Tibial artery (tissue), 4 donors: Measurements from ENCODE around the gene ANKRD33B.
"Not testable (repeated sequence)": the region's sequence is repeated elsewhere in the genome, so short reads cannot be mapped to it uniquely, and the experiment has no call there.

ENCODE experiments used
- DNase-seq, 2 donors: peaks; one replicate each; pipeline ENCODE4 v3.0.0-alpha.2; 2019
- H3K27ac ChIP-seq, 2 donors: fragments of 200-600 bp; sonication (generic) in 1 of 2; 1 replicate in 1 of 2; 2 replicates in 1 of 2; pipeline ENCODE4 v1.5.1; 2018 to 2019; ENCODE audit warnings: mild to moderate bottlenecking in 1 of 2
- H3K27me3 ChIP-seq, 2 donors: fragments of 200-600 bp; sonication (generic) in 1 of 2; one replicate each; pipeline versions ENCODE4 v1.5.1 to v1.6.0; 2016 to 2019
- H3K36me3 ChIP-seq, 3 donors: fragments of 200-600 bp; sonication (generic) in 2 of 3; one replicate each; pipeline ENCODE4 v1.5.1; 2016 to 2019; ENCODE audit warnings: mild to moderate bottlenecking in 2 of 3
- H3K4me1 ChIP-seq, 4 donors: fragments of 200-600 bp; sonication (generic) in 2 of 4; 1 replicate in 3 of 4; 2 replicates in 1 of 4; pipeline ENCODE4 v1.5.1; 2016 to 2019
- H3K4me3 ChIP-seq, 2 donors: fragments of 200-600 bp; sonication (generic) in 1 of 2; 1 replicate in 1 of 2; 2 replicates in 1 of 2; pipeline ENCODE4 v1.5.1; 2018 to 2019; ENCODE audit warnings: mild to moderate bottlenecking in 2 of 2
- H3K9me3 ChIP-seq, 3 donors: fragments of 200-600 bp; sonication (generic) in 1 of 3; one replicate each; pipeline ENCODE4 v1.5.1; 2016 to 2019
- CTCF ChIP-seq, 2 experiments: fragments of 200-600 bp in 1 of 2; fragments of 450-650 bp in 1 of 2; IDR thresholded peaks; one replicate each; pipeline ENCODE4 v1.5.1; 2017 to 2019; ENCODE audit warnings: antibody characterized with exemption in 2 of 2, mild to moderate bottlenecking in 1 of 2, moderate library complexity in 1 of 2
- intact Hi-C: fragments of 100-400 bp; cut with DNase I; formaldehyde crosslinking; loops from one replicate; pipeline ENCODE4 v1.15.0; 2023; ENCODE audit warnings: low total_unique reads

Gene ANKRD33B

GRCh38 chr5:10628601-10629000, 64.7 kb downstream of the ANKRD33B start:
- Histone ChIP-seq H3K4me1 (peaks cover 0 to 15% (median 7%) of the 10 kb centered on the region in 4 donors), H3K27ac (peak overlapping the region in 1 of 2 donors; percentile 81), H3K9me3 (no peaks in the 10 kb centered on the region), H3K27me3 (no peaks in the 10 kb centered on the region), H3K4me3 (no peak overlapping the region), H3K36me3 (no peaks in the 10 kb centered on the region)
- intact Hi-C loops = loop anchor here (2.0 to 5.0 kb wide), 2 partner anchors 174 to 341 kb away; no protein-coding TSS in a partner anchor
- TF ChIP-seq CTCF (IDR thresholded peaks at IDR 0.05) = no peak
- DNase-seq = no peak

GRCh38 chr5:10629682-10630081, 65.8 kb downstream of the ANKRD33B start:
- Histone ChIP-seq H3K4me1 (peaks cover 0 to 15% (median 7%) of the 10 kb centered on the region in 4 donors), H3K27me3 (no peaks in the 10 kb centered on the region), H3K4me3 (no peak overlapping the region), H3K27ac (no peak overlapping the region), H3K36me3 (no peaks in the 10 kb centered on the region), H3K9me3 (no peaks in the 10 kb centered on the region)
- TF ChIP-seq CTCF (IDR thresholded peaks at IDR 0.05) = no peak
- no peak for DNase-seq
- intact Hi-C loops = loop anchor here (2.0 to 5.0 kb wide), 2 partner anchors 175 to 342 kb away; no protein-coding TSS in a partner anchor

GRCh38 chr5:10630126-10630525, 66.3 kb downstream of the ANKRD33B start:
- Histone ChIP-seq H3K27ac (no peak overlapping the region), H3K36me3 (no peaks in the 10 kb centered on the region), H3K9me3 (no peaks in the 10 kb centered on the region), H3K4me3 (no peak overlapping the region), H3K4me1 (peaks cover 0 to 15% (median 7%) of the 10 kb centered on the region in 4 donors), H3K27me3 (no peaks in the 10 kb centered on the region)
- intact Hi-C loops = no loop called here
- TF ChIP-seq CTCF (IDR thresholded peaks at IDR 0.05) = no peak
- no peak for DNase-seq

GRCh38 chr5:10630744-10631143, 66.9 kb downstream of the ANKRD33B start:
- H3K36me3 ChIP-seq, H3K9me3 ChIP-seq, H3K4me3 ChIP-seq, H3K27ac ChIP-seq, H3K27me3 ChIP-seq, DNase-seq, intact Hi-C loops: not testable (repeated sequence)
- peaks cover 0 to 15% (median 7%) of the 10 kb centered on the region in 4 donors for H3K4me1 ChIP-seq

- TF ChIP-seq CTCF (IDR thresholded peaks at IDR 0.05) = no peak
- Histone ChIP-seq H3K27ac (no peak overlapping the region), H3K36me3 (no peaks in the 10 kb centered on the region), H3K4me1 (peaks cover 0 to 15% (median 7%) of the 10 kb centered on the region in 4 donors), H3K4me3 (no peak overlapping the region), H3K27me3 (no peaks in the 10 kb centered on the region), H3K9me3 (no peaks in the 10 kb centered on the region)
- intact Hi-C loops = no loop called here
- no peak for DNase-seq
Observed at GRCh38 chr5:10631316-10631996, 67.6 kb downstream of the ANKRD33B start.

- no peak for DNase-seq
- Histone ChIP-seq H3K27me3 (no peaks in the 10 kb centered on the region), H3K4me3 (no peak overlapping the region), H3K27ac (no peak overlapping the region), H3K4me1 (peaks cover 0 to 8% (median 3%) of the 10 kb centered on the region in 4 donors), H3K36me3 (no peaks in the 10 kb centered on the region), H3K9me3 (no peaks in the 10 kb centered on the region)
- intact Hi-C loops = no loop called here
- no peak for TF ChIP-seq CTCF (IDR thresholded peaks at IDR 0.05)
Observed at GRCh38 chr5:10632110-10632761, 68.4 kb downstream of the ANKRD33B start.
